Naive thymus-derived CD4-positive, alpha-beta T cell (primary cell): Measurements from ENCODE around the gene STUB1. TPM values are rescaled to one million over a fixed set of nuclear protein-coding genes. Genes with fewer than 3 reads are reported as not detected.

ENCODE experiments used
- polyA plus RNA-seq, 2 donors: library from polyadenylated mRNA; unstranded; fragments of 300-500 nt; fragmentation: Illumina TruSeq; gene quantifications; one replicate each; pipeline ENCODE4 v1.2.3, GENCODE V29; 2021
- total RNA-seq, 6 experiments: library from RNA in 5 of 6; stranded (reverse) in 5 of 6; gene quantifications; 1 replicate in 5 of 6; 2 replicates in 1 of 6; pipeline ENCODE4 v1.2.3 and lab custom pipeline; 2021 to 2026

Gene STUB1
- total and polyA plus RNA-seq, 7 experiments from 2014 or later = 68.6 to 159 (median 90.6) TPM

Other genes with a start within 250 kb of the STUB1 start
- gene CAPN15, start 152.7 kb upstream of the STUB1 start, total RNA-seq = 10 to 100 TPM; 51.0 to 89.8 (median 55.6) TPM
- 1 to 10 TPM; 3.2 to 7.5 TPM for gene CAPN15, start 152.7 kb upstream of the STUB1 start, polyA plus RNA-seq
- not detected for gene PRR35, start 120.0 kb upstream of the STUB1 start, total RNA-seq
- gene PRR35, start 120.0 kb upstream of the STUB1 start, polyA plus RNA-seq = not detected
- 1 to 10 TPM; 1.6 to 5.8 (median 3.2) TPM for gene NHLRC4, start 113.4 kb upstream of the STUB1 start, total RNA-seq
- 1 to 10 TPM; 4.6 to 5.1 TPM for gene NHLRC4, start 113.4 kb upstream of the STUB1 start, polyA plus RNA-seq
- gene PIGQ, start 110.4 kb upstream of the STUB1 start, total RNA-seq = 10 to 100 TPM; 27.1 to 63.0 (median 45.1) TPM
- gene PIGQ, start 110.4 kb upstream of the STUB1 start, polyA plus RNA-seq = 10 to 100 TPM; 12.3 to 16.2 TPM
- gene RAB40C, start 90.3 kb upstream of the STUB1 start, total RNA-seq = 10 to 100 TPM; 15.8 to 23.2 (median 17.8) TPM
- gene RAB40C, start 90.3 kb upstream of the STUB1 start, polyA plus RNA-seq = 10 to 100 TPM in 1 of 2 donors, 1 to 10 TPM in 1; 7.9 to 17.5 TPM
- gene WFIKKN1, start 49.4 kb upstream of the STUB1 start, total RNA-seq = under 1 TPM; 0.34 to 0.81 (median 0.56) TPM
- not detected for gene WFIKKN1, start 49.4 kb upstream of the STUB1 start, polyA plus RNA-seq
- 10 to 100 TPM; 41.7 to 97.5 (median 64.0) TPM for gene METTL26, start 44.1 kb upstream of the STUB1 start, total RNA-seq
- gene METTL26, start 44.1 kb upstream of the STUB1 start, polyA plus RNA-seq = 10 to 100 TPM; 95.8 to 96.9 TPM
- gene MCRIP2, start 38.6 kb upstream of the STUB1 start, total RNA-seq = 10 to 100 TPM; 21.4 to 33.6 (median 28.8) TPM
- 10 to 100 TPM; 26.8 to 35.8 TPM for gene MCRIP2, start 38.6 kb upstream of the STUB1 start, polyA plus RNA-seq
- gene WDR90, start 31.0 kb upstream of the STUB1 start, total RNA-seq = 10 to 100 TPM; 11.7 to 70.6 (median 13.9) TPM
- gene WDR90, start 31.0 kb upstream of the STUB1 start, polyA plus RNA-seq = under 1 TPM; 0.56 to 0.63 TPM
- gene RHOT2, start 12.3 kb upstream of the STUB1 start, total RNA-seq = 100 to 1,000 TPM; 145 to 232 (median 186) TPM
- 10 to 100 TPM; 32.7 to 56.7 TPM for gene RHOT2, start 12.3 kb upstream of the STUB1 start, polyA plus RNA-seq
- 1 to 10 TPM in 4 of 5 experiments, under 1 TPM in 1; 0.65 to 3.1 (median 1.6) TPM for gene RHBDL1, start 4.7 kb upstream of the STUB1 start, total RNA-seq
- not detected for gene RHBDL1, start 4.7 kb upstream of the STUB1 start, polyA plus RNA-seq
- gene JMJD8, start 3.9 kb downstream of the STUB1 start, total RNA-seq = 10 to 100 TPM; 26.8 to 48.1 (median 37.2) TPM
- 10 to 100 TPM; 43.2 to 62.1 TPM for gene JMJD8, start 3.9 kb downstream of the STUB1 start, polyA plus RNA-seq
- 10 to 100 TPM; 13.3 to 19.4 (median 16.5) TPM for gene WDR24, start 10.0 kb downstream of the STUB1 start, total RNA-seq
- 10 to 100 TPM; 10.6 to 21.2 TPM for gene WDR24, start 10.0 kb downstream of the STUB1 start, polyA plus RNA-seq
- 10 to 100 TPM; 13.2 to 45.4 (median 18.0) TPM for gene FBXL16, start 25.4 kb downstream of the STUB1 start, total RNA-seq
- 10 to 100 TPM; 11.1 to 21.1 TPM for gene FBXL16, start 25.4 kb downstream of the STUB1 start, polyA plus RNA-seq
- gene METRN, start 34.7 kb downstream of the STUB1 start, total RNA-seq = 1 to 10 TPM; 4.8 to 5.1 (median 5.0) TPM
- gene METRN, start 34.7 kb downstream of the STUB1 start, polyA plus RNA-seq = 1 to 10 TPM; 3.7 to 4.5 TPM
- gene ANTKMT, start 40.7 kb downstream of the STUB1 start, total RNA-seq = 10 to 100 TPM; 11.9 to 20.7 (median 13.6) TPM
- gene ANTKMT, start 40.7 kb downstream of the STUB1 start, polyA plus RNA-seq = 10 to 100 TPM; 14.7 to 26.8 TPM
- gene CCDC78, start 46.0 kb downstream of the STUB1 start, total RNA-seq = 1 to 10 TPM; 2.6 to 4.4 (median 3.0) TPM
- gene CCDC78, start 46.0 kb downstream of the STUB1 start, polyA plus RNA-seq = not detected
- gene HAGHL, start 46.7 kb downstream of the STUB1 start, total RNA-seq = 10 to 100 TPM in 3 of 5 experiments, 1 to 10 TPM in 2; 5.5 to 14.6 (median 10.7) TPM
- gene HAGHL, start 46.7 kb downstream of the STUB1 start, polyA plus RNA-seq = 1 to 10 TPM in 1 of 2 donors, under 1 TPM in 1; 0.72 to 1.1 TPM
- 10 to 100 TPM; 39.0 to 55.5 (median 46.1) TPM for gene CIAO3, start 60.6 kb downstream of the STUB1 start, total RNA-seq
- 10 to 100 TPM; 13.9 to 34.9 TPM for gene CIAO3, start 60.6 kb downstream of the STUB1 start, polyA plus RNA-seq
- gene MSLN, start 80.3 kb downstream of the STUB1 start, total RNA-seq = under 1 TPM in 1 of 5 experiments, not detected in 4; 0.64 TPM
- not detected for gene MSLN, start 80.3 kb downstream of the STUB1 start, polyA plus RNA-seq
- 10 to 100 TPM; 16.3 to 34.3 (median 30.3) TPM for gene RPUSD1, start 108.0 kb downstream of the STUB1 start, total RNA-seq
- 10 to 100 TPM; 21.2 to 42.9 TPM for gene RPUSD1, start 108.0 kb downstream of the STUB1 start, polyA plus RNA-seq
- 10 to 100 TPM; 32.0 to 74.8 (median 51.7) TPM for gene CHTF18, start 108.2 kb downstream of the STUB1 start, total RNA-seq
- gene CHTF18, start 108.2 kb downstream of the STUB1 start, polyA plus RNA-seq = 1 to 10 TPM; 4.5 to 8.2 TPM
- not detected for gene GNG13, start 120.3 kb downstream of the STUB1 start, total RNA-seq
- not detected for gene GNG13, start 120.3 kb downstream of the STUB1 start, polyA plus RNA-seq